IgD-negative memory B cell (primary cell): ENCODE data around the gene CYP1A1. TPM values are rescaled to one million over a fixed set of nuclear protein-coding genes. Genes with fewer than 3 reads are reported as not detected.
A peak's percentile ranks its signal among the peaks of the same experiment; 100 is the strongest.

Experiments used
- H3K27ac Mint-ChIP-seq, 3 donors: one replicate each; pipeline ENCODE4 v1.8.0; 2020 to 2022; ENCODE audit warnings: mild to moderate bottlenecking in 3 of 3, mixed read lengths in 3 of 3, moderate library complexity in 1 of 3
- H3K27me3 Mint-ChIP-seq: one replicate; pipeline ENCODE4 v1.8.0; 2021; ENCODE audit warnings: mixed read lengths
- H3K36me3 Mint-ChIP-seq: one replicate; pipeline ENCODE4 v1.8.0; 2020; ENCODE audit warnings: mild to moderate bottlenecking, mixed read lengths
- H3K4me1 Mint-ChIP-seq, 3 donors: one replicate each; pipeline ENCODE4 v1.8.0; 2020 to 2022; ENCODE audit warnings: mixed read lengths in 3 of 3, mild to moderate bottlenecking in 1 of 3
- H3K4me3 Mint-ChIP-seq, 4 donors: one replicate each; pipeline ENCODE4 v1.8.0; 2020 to 2022; ENCODE audit warnings: mild to moderate bottlenecking in 4 of 4, mixed read lengths in 4 of 4, moderate library complexity in 3 of 4
- H3K9me3 Mint-ChIP-seq, 3 donors: one replicate each; pipeline ENCODE4 v1.8.0; 2020 to 2021; ENCODE audit warnings: mixed read lengths in 3 of 3, mild to moderate bottlenecking in 1 of 3
- polyA plus RNA-seq: library from polyadenylated mRNA; unstranded; fragments of 300-500 nt; fragmentation: Illumina TruSeq; gene quantifications from one replicate; pipeline ENCODE4 v1.2.3, GENCODE V29; 2021

The CYP1A1 gene
- polyA plus RNA-seq, 1 donor from 2014 or later = not detected

DNA sequence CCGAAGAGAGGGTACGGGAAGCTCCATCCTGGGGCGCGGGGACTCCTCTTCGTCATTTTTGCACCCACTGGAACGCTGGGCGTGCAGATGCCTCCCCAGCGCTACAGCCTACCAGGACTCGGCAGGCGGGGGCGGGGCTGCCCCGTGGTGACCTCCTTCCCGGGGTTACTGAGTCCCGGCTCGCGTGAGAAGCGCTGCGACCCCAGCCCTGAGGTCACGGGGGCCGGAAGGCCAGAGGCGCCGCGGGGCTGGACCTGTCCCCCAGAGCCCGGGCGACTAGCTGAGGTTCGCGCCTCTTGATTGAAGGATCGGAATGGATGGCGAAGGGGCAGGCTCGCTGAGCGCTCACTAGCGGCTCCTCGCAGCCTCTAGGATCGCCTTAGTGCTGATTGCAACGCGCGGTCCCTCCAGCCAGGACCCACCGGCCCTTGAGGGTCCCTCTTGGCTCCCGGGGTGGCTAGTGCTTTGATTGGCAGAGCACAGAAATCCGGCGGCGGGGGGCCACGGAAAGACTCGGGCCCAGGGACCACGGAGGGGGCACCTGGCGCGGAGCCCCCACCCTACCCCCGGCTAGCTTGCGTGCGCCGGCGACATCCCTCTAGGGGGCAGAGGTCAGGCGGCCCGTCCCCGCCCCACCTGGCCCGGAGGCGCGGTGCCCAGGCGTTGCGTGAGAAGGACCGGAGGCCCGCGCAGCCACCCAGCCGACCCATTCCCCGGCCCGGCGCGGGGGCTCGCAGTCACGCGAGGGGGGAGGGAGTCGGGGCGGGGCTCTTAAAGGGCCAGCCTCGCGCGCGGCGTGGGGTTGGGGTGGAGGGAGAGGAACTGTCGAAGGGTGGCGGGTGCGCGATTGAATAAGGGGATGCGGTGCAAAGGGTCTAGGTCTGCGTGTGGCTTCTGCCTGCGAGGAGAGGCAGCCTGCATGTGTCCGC lies 781 bp upstream of the CYP1A1 start:
- H3K9me3 Mint-ChIP-seq = peaks cover 0 to 2% (median 0%) of the 10 kb centered on the region in 3 donors
- H3K36me3 Mint-ChIP-seq = no peaks in the 10 kb centered on the region
- H3K4me3 Mint-ChIP-seq = peak overlapping the region; percentile 46 to 86 (median 74)
- peaks cover 23% of the 10 kb centered on the region for H3K27me3 Mint-ChIP-seq
- H3K27ac Mint-ChIP-seq = no peak overlapping the region
- peaks cover 0 to 6% (median 2%) of the 10 kb centered on the region in 3 donors for H3K4me1 Mint-ChIP-seq

DNA sequence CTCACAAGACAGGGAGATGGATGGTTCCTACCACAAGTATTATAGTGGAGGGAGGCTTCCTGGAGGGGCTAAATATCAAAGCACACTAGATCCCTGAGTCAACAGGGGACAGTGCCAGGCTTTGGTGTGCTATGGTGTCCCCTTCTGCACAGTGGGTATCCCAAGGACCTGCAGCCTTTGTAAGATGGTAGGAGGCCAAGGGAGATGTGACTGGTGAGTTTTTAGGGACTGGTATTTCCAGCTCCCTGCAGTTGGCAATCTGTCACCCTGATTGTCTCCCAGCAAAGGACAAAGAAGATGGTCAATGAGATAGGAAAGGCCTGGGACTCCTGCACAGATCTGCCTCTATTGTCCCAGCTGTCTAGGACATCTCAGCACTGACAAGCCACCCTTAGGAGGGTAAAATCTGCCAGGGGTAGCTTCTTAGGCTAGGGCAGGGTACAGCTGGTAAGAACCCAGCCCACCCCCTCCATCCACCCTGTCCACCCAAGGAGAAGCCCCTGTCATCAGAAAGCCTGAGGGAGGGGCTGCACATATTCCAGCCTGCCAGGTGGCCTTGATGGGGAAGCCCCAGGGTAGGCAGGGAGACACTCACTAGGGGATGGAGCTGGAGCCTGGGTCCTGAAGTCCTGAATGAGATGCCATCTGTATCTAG lies 631 bp downstream of the CYP1A1 start:
- H3K36me3 Mint-ChIP-seq = no peaks in the 10 kb centered on the region
- peaks cover 0 to 2% (median 0%) of the 10 kb centered on the region in 3 donors for H3K9me3 Mint-ChIP-seq
- peak overlapping the region in 1 of 3 donors; percentile 70 for H3K27ac Mint-ChIP-seq
- peaks cover 13% of the 10 kb centered on the region for H3K27me3 Mint-ChIP-seq
- peaks cover 0 to 6% (median 2%) of the 10 kb centered on the region in 3 donors for H3K4me1 Mint-ChIP-seq
- peak overlapping the region in 3 of 4 donors; percentile 61 to 83 (median 77) for H3K4me3 Mint-ChIP-seq

DNA sequence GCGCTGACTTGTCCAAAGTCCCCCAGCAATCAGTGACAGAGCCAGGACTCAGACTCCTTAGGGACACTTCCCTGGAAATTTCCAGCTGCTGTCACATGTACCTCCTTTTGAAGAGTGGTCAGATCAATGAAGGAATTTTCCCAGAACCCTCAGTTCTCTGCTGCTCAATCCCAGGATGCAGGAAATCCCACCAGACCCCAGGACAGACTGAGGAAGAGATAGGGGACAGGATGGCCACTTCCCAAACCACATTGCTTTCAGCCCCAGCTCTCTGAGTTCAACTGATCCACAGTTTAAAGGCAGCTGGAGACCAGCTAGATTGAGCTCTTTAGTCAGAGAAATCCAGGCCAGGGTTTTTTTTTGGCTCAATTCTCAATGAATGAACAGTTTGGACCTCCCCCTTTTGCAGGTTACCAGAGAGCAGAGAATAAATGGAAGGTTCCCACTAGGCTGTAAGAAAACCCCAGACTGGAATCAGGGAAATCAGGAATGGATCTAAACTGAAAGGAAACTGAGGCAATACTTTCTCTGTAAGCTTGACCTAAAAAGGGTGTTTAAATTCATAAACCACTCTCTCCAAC lies 1.5 kb downstream of the CYP1A1 start:
- no peaks in the 10 kb centered on the region for H3K36me3 Mint-ChIP-seq
- peaks cover 0 to 2% (median 0%) of the 10 kb centered on the region in 3 donors for H3K9me3 Mint-ChIP-seq
- peaks cover 13% of the 10 kb centered on the region for H3K27me3 Mint-ChIP-seq
- H3K27ac Mint-ChIP-seq = peak overlapping the region in 1 of 3 donors; percentile 70
- peaks cover 0 to 6% (median 2%) of the 10 kb centered on the region in 3 donors for H3K4me1 Mint-ChIP-seq
- H3K4me3 Mint-ChIP-seq = peak overlapping the region in 2 of 4 donors; percentile 23 to 48

DNA sequence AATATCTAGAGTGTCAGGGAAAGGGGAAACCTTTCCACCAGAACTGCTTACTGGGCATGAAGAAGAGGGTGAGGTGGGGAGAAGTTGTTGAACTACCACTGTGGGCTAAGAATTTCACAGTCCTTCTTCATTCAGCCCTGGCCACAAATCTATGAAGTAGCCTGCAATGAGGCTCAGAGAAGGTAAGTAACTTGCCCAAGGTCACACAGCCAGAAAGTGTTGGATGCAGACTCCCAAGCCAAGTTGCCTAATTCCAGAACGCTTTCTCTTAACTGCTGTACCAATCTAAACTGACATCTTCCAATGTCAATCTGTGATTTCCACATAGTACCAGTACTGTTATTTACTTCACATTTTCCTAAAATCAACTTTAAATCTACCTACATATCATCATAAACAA lies 2.1 kb downstream of the CYP1A1 start:
- peaks cover 13% of the 10 kb centered on the region for H3K27me3 Mint-ChIP-seq
- no peak overlapping the region for H3K4me3 Mint-ChIP-seq
- peaks cover 0 to 6% (median 2%) of the 10 kb centered on the region in 3 donors for H3K4me1 Mint-ChIP-seq
- no peaks in the 10 kb centered on the region for H3K36me3 Mint-ChIP-seq
- H3K27ac Mint-ChIP-seq = peak overlapping the region in 1 of 3 donors; percentile 65
- peaks cover 0 to 2% (median 0%) of the 10 kb centered on the region in 3 donors for H3K9me3 Mint-ChIP-seq

- H3K9me3 Mint-ChIP-seq = peaks cover 0 to 2% (median 0%) of the 10 kb centered on the region in 3 donors
- no peaks in the 10 kb centered on the region for H3K36me3 Mint-ChIP-seq
- no peak overlapping the region for H3K4me3 Mint-ChIP-seq
- peaks cover 10% of the 10 kb centered on the region for H3K27me3 Mint-ChIP-seq
- peak overlapping the region in 2 of 3 donors; percentile 31 to 65 for H3K27ac Mint-ChIP-seq
- peaks cover 0 to 6% (median 2%) of the 10 kb centered on the region in 3 donors for H3K4me1 Mint-ChIP-seq
Observed at GRCh38 chr15:74722591-74722990, 2.7 kb downstream of the CYP1A1 start.

GRCh38 chr15:74716651-74717050 lies 8.7 kb downstream of the CYP1A1 start:
- Mint-ChIP-seq H3K4me1 (no peaks in the 10 kb centered on the region), H3K27ac (no peak overlapping the region), H3K4me3 (no peak overlapping the region), H3K36me3 (no peaks in the 10 kb centered on the region), H3K27me3 (no peaks in the 10 kb centered on the region), H3K9me3 (no peaks in the 10 kb centered on the region)

GRCh38 chr15:74712311-74712710 lies 13.0 kb downstream of the CYP1A1 start:
- H3K36me3 Mint-ChIP-seq = no peaks in the 10 kb centered on the region
- H3K27ac Mint-ChIP-seq = no peak overlapping the region
- no peaks in the 10 kb centered on the region for H3K4me1 Mint-ChIP-seq
- no peaks in the 10 kb centered on the region for H3K9me3 Mint-ChIP-seq
- H3K4me3 Mint-ChIP-seq = no peak overlapping the region
- H3K27me3 Mint-ChIP-seq = peaks cover 6% of the 10 kb centered on the region

DNA sequence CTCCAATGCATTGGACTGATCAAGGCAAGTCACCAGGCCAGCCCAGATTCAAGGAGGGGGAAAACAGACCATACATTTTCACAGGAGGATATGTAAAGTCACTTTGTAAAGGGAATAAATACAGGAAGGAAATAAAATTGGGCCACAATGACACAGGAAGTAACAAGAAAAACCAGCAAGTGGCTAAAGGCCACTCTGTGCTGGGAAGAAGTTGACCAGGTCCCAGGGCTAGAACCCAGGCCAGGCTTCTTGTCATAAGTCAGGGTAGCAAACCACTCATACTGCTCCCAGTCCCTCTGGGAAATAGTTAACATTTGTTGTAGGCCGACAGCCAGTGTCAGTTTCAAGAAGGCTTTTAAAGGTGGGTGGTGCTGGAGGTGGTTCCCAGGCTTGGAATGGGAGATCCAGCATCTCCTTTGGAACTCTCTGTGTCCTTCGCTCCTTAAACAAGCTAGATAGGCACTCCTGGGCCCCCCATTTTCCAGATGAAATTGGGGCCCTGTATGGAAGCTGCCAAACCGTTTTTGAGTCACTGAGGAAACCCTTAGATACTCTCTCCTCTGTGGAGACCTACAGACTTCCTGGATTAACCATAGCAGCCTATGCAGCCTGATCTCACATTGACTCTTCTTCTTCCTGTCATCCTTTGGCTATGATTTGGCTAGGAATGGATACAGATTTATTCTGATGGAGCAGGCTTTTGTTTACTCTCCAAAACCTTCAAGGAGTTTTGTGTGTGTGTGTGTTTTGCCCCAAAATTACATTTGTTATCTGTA lies 14.8 kb downstream of the CYP1A1 start:
- Mint-ChIP-seq H3K4me1 (no peaks in the 10 kb centered on the region), H3K9me3 (no peaks in the 10 kb centered on the region), H3K27ac (no peak overlapping the region), H3K36me3 (no peaks in the 10 kb centered on the region), H3K27me3 (peaks cover 9% of the 10 kb centered on the region), H3K4me3 (no peak overlapping the region)

DNA sequence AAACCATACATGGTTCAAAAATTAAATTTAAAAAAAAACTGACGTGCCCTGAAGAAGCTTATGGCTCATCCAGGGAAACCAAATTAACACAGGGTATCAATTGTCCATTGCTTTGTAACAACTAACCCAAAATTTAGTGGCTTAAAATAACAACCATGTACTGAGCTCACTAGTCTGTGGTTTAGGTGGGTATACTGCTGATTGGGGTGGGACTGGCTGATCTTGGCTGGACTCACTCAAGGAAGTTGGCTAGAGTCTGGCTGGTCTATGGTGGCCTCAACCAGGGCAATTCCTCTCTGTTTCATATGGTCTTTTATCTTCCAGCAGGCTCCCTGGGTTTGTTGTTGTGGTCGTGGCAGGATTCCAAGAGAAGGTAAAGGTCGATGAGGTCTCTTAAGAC lies 15.4 kb downstream of the CYP1A1 start:
- peaks cover 9% of the 10 kb centered on the region for H3K27me3 Mint-ChIP-seq
- no peaks in the 10 kb centered on the region for H3K4me1 Mint-ChIP-seq
- H3K4me3 Mint-ChIP-seq = no peak overlapping the region
- H3K27ac Mint-ChIP-seq = no peak overlapping the region
- H3K36me3 Mint-ChIP-seq = no peaks in the 10 kb centered on the region
- no peaks in the 10 kb centered on the region for H3K9me3 Mint-ChIP-seq

- Mint-ChIP-seq H3K4me1 (no peaks in the 10 kb centered on the region), H3K4me3 (no peak overlapping the region), H3K36me3 (no peaks in the 10 kb centered on the region), H3K27ac (peak overlapping the region in 1 of 3 donors; percentile 15), H3K9me3 (no peaks in the 10 kb centered on the region), H3K27me3 (peaks cover 9% of the 10 kb centered on the region)
Observed at GRCh38 chr15:74709011-74709410, 16.3 kb downstream of the CYP1A1 start.

DNA sequence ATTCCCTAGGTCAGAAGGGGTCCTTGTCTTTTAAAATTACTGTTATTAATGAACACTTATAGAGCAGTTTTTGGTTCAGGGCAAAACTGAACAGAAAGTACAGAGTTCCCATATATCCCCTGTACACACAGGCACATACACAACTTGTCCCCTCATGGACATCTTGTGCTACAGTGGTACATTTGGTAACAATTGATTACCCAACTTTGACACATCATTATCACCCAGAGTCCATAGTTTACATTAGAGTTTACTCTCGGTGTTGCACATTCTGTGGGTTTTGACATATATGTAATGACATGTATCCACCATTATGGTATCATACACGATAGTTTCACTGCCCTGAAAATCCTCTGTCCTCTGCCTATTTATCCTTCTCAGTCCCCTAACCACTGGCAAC lies 28.5 kb downstream of the CYP1A1 start:
- H3K36me3 Mint-ChIP-seq = no peaks in the 10 kb centered on the region
- no peaks in the 10 kb centered on the region for H3K9me3 Mint-ChIP-seq
- H3K4me3 Mint-ChIP-seq = peak overlapping the region; percentile 91 to 100 (median 100)
- no peaks in the 10 kb centered on the region for H3K27me3 Mint-ChIP-seq
- H3K4me1 Mint-ChIP-seq = peaks cover 26 to 31% (median 28%) of the 10 kb centered on the region in 3 donors
- peak overlapping the region in 2 of 3 donors; percentile 55 to 99 for H3K27ac Mint-ChIP-seq

GRCh38 chr15:74696398-74696729 lies 29.0 kb downstream of the CYP1A1 start:
- Mint-ChIP-seq H3K4me3 (peak overlapping the region; percentile 91 to 100 (median 100)), H3K27ac (peak overlapping the region; percentile 55 to 99 (median 94)), H3K27me3 (no peaks in the 10 kb centered on the region), H3K36me3 (no peaks in the 10 kb centered on the region), H3K9me3 (no peaks in the 10 kb centered on the region), H3K4me1 (peaks cover 26 to 31% (median 28%) of the 10 kb centered on the region in 3 donors)

- Mint-ChIP-seq H3K27ac (peak within 1 kb of the TSS; percentile 55 to 99 (median 94)), H3K9me3 (no peaks in the 10 kb centered on the region), H3K4me1 (peaks cover 26 to 31% (median 28%) of the 10 kb centered on the region in 3 donors), H3K27me3 (no peaks in the 10 kb centered on the region), H3K36me3 (no peaks in the 10 kb centered on the region), H3K4me3 (peak within 1 kb of the TSS; percentile 91 to 100 (median 100))
Observed at GRCh38 chr15:74695597-74696397, 29.5 kb downstream of the CYP1A1 start, which contains the start of gene EDC3. Gene EDC3 (minus strand): TSS chr15:74696024. CDS start chr15:74675124, 20,900 bp downstream.

GRCh38 chr15:74692327-74692726 lies 33.0 kb downstream of the CYP1A1 start:
- H3K27ac Mint-ChIP-seq = no peak overlapping the region
- no peaks in the 10 kb centered on the region for H3K9me3 Mint-ChIP-seq
- no peaks in the 10 kb centered on the region for H3K27me3 Mint-ChIP-seq
- no peaks in the 10 kb centered on the region for H3K36me3 Mint-ChIP-seq
- H3K4me3 Mint-ChIP-seq = no peak overlapping the region
- H3K4me1 Mint-ChIP-seq = peaks cover 26 to 31% (median 26%) of the 10 kb centered on the region in 3 donors
